HG03175 (cell line): ENCODE measurements around the gene NFE2L1.
A peak's percentile ranks its signal among the peaks of the same experiment; 100 is the strongest.
"Not testable (repeated sequence)": the region's sequence is repeated elsewhere in the genome, so short reads cannot be mapped to it uniquely, and the experiment has no call there.

ENCODE experiments used
- ATAC-seq: cut with Tn5 transposase; IDR thresholded peaks from one replicate; pipeline ENCODE4 v1.9.1; 2021; ENCODE audit warnings: mild to moderate bottlenecking, moderate library complexity; ENCODE audit not compliant: unreplicated experiment

NFE2L1 gene

DNA sequence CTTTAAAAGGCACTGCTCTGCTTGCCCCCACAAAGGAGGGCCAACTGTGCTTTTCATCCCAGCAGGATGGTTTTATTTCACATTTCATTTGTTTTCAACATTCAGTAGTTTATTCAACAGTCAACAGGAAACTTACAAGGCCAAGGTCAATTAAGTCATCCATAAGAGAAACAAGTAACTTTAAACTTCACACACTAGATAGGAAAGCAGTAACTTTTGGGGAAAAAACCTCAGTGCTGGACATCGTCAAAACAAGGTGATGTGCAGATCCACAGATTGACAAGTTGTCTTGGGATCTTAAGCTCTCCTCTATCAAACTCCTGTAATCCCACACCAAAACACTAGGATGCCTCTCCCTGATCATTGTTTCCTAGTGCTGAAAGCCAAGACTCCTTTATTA is 18.5 kb downstream of the NFE2L1 start:
- ATAC-seq: no peak

DNA sequence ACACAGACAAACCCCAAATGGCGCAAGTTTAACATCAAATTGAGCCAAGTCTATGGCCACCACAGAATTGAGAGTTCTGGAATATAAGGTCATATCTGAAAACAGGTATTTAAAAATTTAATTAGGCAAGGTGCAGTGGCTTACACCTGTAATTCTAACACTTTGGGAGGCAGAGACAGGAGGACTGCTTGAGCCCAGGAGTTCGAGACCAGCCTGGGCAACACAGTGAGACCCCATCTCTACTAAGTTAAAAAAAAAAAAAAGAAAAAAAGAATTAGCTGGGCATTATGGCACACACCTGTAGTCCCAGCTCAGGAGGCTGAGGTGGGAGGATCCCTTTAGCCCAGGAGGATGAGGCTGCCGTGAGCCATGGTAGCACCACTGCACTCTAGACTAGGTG is 19.1 kb downstream of the NFE2L1 start:
- ATAC-seq: no peak

DNA sequence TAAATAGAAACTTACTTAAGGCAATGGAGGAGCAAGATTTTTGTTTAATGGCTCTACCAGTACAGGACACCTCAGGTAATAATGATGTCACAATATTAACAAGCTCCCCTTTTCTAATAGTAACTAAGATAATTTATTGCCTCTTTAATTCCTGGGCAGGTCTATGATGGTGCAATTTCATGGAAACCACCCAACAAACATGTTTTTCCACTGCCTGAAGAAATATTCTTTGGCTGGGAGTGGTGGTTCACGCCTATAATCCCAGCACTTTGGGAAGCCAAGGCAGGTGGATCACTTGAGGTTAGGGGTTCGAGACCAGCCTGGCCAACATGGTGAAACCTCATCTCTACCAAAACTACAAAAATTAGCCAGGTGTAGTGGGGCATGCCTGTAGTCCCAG is 19.6 kb downstream of the NFE2L1 start:
- ATAC-seq: not testable (repeated sequence)

DNA sequence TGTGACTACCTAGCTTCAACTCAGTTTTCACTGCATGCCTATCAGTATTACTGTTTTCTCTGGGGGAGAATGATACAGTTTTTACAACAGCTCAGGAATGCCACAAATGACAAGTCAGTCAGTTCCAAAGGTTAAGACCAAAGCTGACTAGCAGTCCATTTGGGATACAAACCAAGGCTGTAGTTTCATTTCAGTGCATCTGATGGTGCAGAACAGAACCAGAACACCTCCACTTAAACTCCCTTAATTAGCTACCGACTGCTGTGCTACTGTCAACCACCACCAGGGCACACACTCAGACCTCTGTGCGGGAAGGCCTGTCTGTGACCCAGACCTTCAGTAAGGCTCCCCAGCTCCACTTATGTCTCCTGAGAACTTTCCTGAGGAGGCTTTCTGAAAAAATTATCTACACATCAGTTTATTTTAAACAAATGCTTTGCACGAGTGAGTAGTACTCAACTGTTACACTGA is 20.4 kb downstream of the NFE2L1 start:
- ATAC-seq: no peak

GRCh38 chr17:48070195-48070594 is 22.0 kb downstream of the NFE2L1 start:
- no peak for ATAC-seq

- ATAC-seq: no peak
Measured at GRCh38 chr17:48071654-48072053, 23.5 kb downstream of the NFE2L1 start.

DNA sequence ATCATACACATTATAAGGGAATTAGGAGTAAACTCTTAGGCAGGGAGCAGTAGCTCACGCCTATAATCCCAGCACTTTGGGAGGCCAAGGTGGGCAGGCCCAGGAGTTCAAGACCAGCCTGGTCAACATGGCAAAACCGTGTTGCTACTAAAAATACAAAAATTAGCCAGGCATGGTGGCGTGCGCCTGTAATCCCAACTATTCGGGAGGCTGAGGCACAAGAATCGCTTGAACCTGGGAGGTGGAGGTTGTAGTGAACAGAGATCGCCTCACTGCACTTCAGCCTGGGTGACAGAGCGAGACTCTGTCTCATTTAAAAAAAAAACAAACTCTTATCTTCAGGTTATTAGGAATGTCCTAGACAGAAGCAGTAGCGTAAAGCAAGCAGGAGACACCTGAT is 24.7 kb downstream of the NFE2L1 start:
- not testable (repeated sequence) for ATAC-seq

GRCh38 chr17:48073566-48074094 is 25.5 kb downstream of the NFE2L1 start:
- ATAC-seq: not testable (repeated sequence)

DNA sequence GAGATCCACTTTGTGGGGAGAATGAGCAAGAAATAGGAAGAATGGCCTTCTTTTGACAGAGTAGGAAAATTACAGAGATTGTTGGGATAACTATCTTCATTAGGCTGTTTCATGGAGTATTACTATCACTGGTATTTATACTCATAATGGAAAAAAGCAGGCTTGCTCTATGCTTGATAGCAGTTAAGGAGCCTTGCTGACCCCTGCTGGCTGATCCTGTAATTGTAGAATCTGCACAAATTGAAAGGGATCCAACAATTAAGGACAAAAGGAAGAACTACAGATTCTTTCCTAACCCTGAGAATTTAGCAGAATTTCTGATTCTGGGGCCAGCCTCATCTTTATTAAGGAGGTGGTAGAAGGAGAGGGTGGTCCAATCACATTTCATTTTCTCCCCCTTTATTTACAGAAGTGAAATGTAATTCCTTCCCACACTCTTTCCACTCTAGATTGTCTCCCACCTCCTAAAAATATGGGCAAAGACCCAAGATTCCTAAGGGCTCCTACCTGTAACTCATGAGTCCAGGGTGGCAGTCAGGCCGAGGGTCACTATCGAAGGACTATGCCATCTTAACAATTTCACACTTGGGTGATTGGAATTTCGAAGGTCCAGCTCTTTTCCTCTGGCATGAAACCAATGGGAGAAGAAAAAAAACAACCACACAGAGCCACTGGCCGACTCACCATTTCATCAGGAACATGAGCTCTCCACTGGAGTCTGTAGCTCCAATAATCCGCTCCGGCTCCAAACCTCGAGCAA is 26.3 kb downstream of the NFE2L1 start:
- no peak for ATAC-seq

GRCh38 chr17:48077152-48077551 is 29.0 kb downstream of the NFE2L1 start:
- not testable (repeated sequence) for ATAC-seq

- ATAC-seq: no peak
Measured at GRCh38 chr17:48081858-48082257, 33.7 kb downstream of the NFE2L1 start.

DNA sequence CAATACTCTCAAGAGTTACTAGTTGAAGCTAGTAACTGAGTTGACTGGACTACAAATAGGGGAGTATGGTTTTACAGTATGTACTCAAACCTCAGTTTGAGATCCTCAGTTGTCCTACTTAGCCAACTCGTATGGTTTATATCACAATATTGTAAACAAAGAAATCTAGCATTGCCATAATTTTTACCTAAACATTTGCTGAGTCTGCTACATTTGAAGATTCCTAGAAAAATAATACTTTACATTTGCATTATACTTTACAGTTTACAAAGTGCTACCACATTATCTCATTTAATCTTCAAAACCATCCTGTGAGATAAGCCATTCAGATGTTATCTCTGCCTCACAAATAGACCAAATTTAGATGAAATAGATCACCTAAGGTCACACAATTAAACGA is 36.8 kb downstream of the NFE2L1 start:
- no peak for ATAC-seq

GRCh38 chr17:48093341-48094045 is 45.3 kb downstream of the NFE2L1 start:
- no peak for ATAC-seq

DNA sequence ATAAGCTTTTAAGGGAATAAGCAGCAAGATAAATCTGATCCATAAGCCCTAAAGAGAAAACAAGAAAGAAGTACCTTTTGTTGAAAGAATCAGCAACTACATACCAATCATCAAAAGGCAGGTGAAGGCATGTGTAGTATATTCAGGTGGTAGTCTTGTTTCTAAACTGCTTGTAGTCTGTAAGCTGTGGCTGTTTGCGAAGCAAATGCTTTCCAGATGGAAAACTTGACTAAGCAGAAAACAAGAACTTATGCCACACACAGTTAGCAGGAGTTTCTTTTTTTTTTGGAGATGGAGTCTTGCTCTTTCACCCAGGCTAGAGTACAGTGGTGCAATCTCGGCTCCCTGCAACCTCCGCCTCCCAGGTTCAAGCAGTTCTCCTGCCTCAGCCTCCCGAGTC is 47.5 kb downstream of the NFE2L1 start:
- no peak for ATAC-seq

GRCh38 chr17:48100160-48100559 is 52.0 kb downstream of the NFE2L1 start:
- ATAC-seq: no peak

GRCh38 chr17:48100591-48101011 is 52.4 kb downstream of the NFE2L1 start:
- ATAC-seq: no peak

DNA sequence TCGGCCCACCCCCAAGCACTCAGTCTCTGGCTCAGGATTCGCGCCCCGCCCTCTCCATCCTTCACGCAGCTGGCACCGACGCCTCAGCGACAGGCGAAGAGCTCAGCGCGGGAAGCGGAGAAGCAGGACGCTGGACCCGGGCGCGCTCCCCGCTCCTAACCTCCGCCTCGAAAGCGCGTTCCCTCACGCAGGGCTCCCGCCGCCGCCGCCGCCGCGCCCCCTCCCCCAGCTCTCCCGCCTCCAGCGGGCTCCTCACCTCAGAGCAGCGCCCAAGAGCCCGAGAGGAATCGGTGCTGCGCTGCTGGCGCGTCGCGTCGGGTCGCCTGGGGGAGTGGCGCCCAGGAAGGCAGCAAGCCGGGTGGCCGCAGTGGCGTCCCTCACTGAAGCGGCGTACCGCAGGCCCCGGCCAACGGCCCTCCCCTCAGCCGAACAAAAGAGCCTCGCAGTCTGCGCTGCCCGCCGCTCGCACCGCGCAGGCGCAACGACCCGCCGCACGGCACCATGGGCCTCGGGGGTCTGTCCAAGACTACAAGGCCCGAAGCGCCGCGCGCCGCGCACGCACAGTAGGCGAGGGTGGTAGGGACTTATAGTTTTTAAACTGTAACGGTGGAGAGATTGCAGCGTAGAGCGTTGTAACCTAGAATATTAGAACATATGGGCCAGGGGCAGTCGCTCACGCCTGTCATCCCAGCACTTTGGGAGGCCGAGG is 53.0 kb downstream of the NFE2L1 start, which contains the start of gene CBX1:
TSS of gene CBX1 (minus strand) at position 467 of the 709 bp plus-strand sequence. CDS start 24,474 bp downstream, outside the sequence.
- peak; percentile 90 for ATAC-seq

- no peak for ATAC-seq
Measured at GRCh38 chr17:48102043-48102750, 54.0 kb downstream of the NFE2L1 start.

DNA sequence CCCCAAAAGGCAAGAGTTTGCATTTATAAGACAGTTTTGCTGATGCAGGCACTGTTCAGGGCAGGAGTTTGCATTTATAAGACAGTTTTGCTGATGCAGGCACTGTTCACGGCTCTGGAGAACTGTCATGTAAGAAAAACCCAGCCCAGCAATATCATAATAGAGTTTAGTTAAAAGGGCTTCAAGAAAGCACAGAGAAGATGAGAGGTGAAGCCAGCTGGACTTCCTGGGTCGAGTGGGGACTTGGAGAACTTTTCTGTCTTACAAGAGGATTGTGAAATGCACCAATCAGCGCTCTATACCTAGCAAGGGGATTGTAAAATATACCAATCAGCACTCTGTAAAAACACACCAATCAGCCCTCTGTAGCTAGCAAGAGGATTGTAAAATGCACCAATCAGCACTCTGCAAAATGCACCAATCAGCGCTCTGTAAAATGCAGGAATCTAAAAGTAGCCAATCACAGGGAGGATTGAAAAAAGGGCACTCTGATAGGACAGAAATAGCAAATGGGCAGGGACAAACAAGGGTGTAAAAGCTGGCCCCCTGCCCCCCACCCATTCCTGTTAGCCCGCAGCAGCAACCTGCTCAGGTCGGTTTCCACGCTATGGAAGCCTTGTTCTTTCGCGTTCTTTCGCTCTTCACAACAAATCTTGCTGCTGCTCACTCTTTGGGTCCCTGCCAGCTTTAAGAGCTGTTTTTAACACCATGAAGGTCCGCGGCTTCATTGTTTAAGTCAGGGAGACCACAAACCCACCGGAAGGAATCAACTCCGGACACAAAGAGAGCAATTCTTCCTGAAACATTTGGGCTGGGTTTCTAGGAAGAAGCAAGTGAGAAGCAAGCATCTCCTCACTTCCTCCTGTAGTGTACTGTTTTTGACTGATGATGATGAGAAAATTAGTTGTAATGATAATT is 54.9 kb downstream of the NFE2L1 start:
- ATAC-seq: no peak

DNA sequence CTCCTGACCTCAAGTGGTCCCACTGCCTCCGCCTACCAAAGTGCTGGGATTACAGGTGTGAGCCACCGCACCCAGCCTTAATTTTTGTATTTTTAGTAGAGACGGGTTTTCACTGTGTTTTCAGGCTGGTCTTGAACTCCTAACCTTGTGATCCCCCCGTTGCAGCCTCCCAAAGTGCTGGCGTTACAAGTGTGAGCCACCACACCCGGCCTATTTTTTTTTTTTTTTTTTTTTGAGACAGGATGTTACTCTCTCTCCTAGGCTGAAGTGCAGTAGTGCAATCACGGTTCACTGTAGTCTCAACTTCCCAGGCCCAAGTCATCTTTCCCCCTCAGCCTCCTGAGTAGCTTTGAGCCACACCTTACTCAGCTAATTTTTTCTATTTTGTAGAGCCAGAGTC is 56.3 kb downstream of the NFE2L1 start:
- no peak for ATAC-seq
